DMS 273 treated with DMSO at 0.1 percent for 48 hours (cell line): ENCODE data around the gene UNCX.

Experiments used
- DNase-seq: peaks from one replicate; lab custom pipeline; 2025; lab: John Stamatoyannopoulos, UW

Gene UNCX

DNA sequence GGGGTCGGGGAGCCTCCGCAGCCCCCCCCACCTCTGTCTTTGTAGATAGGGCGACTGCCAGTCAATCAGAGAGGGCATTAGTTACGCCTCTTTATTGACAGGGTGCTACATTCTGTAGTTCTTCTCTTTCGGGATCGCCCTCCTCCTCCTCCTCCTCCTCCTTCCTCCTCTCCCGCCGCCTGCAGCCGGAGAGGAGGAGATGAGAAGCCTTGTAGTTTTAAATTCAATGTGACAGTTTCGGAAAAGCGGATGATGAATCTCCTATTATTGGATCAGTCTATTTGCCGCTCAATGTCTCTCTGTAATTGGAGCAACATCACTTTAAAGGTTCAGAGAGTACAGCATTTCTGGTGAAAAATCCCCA, 587 bp upstream of the UNCX start:
- DNase-seq: no peak

DNA sequence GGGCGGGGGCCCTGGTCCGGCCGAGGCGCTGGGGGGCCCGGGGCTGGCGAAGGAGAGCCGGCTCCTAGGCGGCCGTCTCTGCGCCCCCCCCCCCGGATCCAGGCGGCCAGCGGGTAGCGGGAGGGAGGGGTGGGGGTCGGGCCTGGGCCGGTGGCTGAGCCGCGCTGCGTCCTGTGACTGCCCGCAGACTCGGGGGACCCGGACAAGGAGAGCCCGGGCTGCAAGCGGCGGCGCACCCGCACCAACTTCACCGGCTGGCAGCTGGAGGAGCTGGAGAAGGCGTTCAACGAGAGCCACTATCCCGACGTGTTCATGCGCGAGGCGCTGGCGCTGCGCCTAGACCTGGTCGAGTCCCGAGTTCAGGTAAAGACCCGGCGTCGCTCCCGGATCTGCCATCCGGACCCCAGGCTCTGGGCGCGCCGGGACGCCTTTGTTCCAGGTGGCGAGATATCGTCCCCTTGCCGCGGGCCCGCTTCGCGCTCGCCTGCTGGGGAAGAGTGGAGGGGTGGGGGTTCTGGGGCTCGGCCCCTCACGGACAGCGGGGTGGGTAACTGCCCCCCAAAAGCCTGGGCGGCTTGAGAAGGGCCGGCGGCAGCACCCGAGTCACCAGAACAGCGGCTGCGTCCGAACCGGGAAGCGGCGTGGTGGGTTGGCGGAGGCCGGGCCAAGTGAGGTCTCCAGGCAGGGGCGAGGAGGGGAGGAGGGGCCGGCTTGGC, 819 bp downstream of the UNCX start:
- no peak for DNase-seq

DNA sequence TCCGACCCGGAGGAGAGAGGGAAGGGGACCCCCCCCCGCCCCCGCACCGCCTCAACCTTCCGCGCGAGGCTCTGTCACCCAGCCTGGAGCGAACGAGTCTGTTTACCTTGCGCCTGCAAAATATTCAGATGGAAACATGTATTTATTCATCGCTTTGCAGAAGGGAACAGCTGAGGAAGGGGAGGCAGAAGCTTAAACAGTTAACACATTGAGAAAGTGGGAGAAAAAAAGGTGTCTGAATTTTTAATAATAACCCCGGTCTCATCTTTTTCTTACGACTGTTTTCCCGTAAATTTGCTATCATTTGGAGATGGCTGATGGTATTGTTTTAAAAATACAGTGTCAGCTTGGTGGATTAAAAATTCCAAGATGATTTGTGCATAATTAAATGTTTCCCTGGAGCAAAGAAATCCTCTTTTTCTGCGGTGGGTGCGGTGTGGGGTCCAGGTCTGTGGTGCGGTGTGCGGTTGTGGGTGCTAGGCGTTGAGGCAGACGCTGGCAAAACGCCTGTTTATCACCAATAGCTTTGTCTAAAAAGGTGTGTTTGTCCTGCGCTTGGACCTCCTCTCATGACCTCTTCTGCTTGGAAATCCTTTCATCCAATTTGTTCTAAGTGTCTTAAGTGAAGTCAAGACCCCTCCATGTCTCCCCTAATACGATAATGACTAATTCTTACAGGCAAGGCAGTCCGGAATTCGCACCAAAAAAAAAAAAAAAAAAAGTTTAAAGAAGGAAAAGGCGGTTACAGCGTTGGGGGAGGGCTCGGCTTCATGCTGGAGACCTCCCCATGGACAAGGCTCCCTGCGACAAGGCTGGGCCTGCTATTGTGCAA, 1.6 kb downstream of the UNCX start:
- DNase-seq: no peak

DNA sequence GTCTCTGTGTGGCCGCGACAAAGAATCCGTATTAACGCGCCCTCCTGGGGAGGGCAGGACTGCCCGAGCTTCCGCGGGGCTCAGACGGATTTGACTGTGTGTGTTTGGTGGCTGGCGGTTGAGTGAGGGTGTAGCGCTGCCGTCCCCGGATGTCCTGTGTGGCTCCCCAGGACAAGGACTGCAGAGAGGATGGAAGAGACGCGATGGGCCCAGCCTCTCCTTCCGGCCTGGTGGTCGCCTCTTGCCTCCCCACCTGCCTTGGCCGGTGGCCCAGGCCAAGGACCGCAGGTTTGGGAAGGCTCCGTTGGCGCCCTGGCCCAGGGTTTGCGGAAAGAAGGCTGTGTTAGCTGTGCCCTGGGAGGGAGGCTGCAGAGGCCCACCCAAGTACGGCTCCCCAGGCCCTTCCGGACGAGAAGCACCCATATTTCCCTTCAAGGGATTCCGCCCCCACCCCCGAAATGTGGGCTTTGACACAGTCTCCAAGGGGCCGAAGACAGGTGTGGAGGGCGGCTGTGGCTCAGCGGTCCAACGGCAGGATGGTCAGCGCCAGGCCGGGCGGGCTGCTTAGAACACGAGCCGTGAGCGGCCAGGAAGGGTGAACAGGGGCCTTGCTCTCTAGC, 2.3 kb downstream of the UNCX start:
- no peak for DNase-seq

DNA sequence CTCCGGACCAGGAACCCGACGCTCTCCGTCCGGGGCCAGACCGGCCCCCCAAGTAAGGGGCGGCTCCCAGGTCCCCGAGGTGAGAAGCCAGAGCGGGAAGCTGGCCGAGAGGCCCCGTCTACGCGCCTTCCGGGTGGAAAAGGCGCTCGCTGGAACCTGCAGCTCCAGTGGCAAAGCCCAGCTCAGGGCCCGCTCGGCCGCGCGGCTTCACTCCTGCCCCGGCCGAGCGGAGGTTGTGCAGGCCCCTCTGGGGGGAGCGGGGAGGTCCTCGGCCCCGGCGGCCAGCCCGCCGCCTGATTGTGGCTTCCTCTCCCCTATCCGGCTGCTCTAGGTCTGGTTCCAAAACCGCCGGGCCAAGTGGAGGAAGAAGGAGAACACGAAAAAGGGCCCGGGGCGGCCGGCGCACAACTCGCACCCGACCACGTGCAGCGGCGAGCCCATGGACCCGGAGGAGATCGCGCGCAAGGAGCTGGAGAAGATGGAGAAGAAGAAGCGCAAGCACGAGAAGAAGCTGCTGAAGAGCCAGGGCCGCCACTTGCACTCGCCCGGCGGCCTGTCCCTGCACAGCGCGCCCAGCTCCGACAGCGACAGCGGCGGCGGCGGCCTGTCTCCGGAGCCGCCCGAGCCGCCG, 2.9 kb downstream of the UNCX start:
- no peak for DNase-seq

DNA sequence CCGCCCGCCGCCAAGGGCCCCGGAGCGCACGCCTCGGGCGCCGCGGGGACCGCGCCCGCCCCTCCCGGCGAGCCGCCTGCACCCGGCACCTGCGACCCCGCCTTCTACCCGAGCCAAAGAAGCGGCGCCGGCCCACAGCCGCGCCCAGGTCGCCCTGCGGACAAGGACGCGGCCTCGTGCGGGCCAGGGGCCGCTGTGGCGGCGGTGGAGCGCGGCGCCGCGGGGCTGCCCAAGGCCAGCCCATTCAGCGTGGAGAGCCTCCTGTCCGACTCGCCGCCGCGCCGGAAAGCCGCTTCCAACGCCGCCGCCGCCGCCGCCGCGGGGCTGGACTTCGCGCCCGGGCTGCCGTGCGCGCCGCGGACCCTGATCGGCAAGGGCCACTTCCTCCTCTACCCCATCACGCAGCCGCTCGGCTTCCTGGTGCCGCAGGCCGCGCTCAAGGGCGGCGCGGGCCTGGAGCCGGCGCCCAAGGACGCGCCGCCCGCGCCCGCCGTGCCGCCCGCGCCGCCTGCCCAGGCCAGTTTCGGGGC, 3.5 kb downstream of the UNCX start:
- DNase-seq: no peak

DNA sequence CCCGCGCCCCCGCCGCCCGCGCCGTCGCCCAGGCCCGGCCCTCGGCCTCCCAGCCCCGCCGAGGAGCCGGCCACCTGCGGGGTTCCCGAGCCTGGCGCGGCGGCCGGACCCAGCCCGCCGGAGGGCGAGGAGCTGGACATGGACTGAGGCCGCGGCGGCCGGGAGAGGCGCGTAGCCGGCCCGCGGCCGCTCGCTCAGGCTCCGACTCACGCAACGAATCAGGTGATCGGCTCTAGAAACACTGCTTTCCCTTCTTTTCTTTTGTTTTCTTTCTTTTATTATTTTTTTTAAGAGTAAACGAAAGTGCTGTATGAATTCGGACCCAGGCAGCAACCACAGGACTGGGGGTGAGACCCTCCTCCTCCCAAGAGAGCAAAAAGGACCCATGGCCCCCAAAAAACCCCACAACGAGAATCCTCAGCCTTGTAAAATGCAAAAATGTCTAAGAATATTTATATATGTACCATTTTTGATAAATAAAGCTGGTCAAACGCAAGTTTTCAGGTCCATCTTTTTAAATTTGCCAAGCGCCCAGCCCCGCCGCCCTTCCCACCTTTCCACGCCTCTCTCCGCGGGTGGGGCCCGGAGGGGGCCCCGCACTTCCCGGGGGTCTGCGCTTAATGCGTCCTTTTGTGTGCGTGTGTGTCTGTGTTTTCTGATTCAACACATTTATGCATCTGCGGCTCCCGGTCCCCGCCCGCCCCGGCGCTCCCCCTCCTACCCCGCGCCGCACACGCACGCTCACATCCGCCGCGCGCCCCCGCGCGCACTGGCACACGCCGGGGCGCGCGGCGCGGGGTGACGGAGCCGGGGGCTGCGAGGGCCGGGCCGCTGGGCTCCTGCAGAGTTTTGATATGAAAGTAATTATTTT, 4.4 kb downstream of the UNCX start:
- DNase-seq: no peak

DNA sequence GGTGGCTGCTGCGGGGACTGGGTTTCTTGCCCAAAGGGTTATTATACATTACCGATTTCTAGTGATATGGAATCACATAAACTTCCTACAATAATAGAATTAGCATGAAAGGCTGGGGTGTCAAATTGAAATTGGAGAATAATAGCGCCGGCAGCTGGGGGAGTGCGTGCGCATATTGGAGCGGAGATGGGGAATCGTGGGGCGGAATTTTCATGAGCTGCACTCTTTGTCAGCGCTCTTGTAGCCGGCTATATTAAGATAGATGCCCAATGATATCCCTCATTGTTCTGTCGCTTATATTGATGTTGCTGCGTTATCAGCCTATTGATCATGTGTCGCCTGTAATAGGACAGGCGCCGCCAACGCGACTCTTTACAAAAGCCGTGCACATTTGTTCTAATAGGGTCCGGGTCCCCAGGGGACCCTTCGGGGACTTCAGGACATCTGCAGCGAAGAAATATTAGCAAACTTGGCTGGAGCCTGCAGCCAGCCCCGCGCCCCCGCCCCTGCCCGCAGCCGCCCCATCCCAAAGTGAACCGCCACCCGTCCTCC, 5.1 kb downstream of the UNCX start:
- no peak for DNase-seq

DNA sequence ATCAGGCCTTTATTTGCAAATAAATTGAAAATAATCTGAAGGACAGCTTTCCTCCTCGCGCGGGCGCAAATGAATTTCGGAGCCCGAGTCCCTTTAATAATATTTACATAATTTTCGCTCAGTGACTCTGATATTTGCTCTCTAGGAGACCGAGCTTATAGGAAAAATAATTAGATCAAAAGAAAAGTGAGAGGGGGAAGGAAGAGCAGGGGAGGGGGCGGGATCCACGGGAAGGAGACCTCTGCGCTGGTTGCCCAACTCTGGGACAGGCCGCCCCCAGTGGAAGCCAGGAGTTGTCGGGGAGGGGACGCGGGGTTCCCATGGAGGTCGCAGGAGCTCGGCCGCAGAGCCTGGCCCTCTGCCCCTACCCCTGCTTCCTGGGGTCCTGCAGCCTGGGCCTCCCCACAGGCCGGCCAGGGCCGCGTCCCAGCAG, 5.8 kb downstream of the UNCX start:
- no peak for DNase-seq

DNA sequence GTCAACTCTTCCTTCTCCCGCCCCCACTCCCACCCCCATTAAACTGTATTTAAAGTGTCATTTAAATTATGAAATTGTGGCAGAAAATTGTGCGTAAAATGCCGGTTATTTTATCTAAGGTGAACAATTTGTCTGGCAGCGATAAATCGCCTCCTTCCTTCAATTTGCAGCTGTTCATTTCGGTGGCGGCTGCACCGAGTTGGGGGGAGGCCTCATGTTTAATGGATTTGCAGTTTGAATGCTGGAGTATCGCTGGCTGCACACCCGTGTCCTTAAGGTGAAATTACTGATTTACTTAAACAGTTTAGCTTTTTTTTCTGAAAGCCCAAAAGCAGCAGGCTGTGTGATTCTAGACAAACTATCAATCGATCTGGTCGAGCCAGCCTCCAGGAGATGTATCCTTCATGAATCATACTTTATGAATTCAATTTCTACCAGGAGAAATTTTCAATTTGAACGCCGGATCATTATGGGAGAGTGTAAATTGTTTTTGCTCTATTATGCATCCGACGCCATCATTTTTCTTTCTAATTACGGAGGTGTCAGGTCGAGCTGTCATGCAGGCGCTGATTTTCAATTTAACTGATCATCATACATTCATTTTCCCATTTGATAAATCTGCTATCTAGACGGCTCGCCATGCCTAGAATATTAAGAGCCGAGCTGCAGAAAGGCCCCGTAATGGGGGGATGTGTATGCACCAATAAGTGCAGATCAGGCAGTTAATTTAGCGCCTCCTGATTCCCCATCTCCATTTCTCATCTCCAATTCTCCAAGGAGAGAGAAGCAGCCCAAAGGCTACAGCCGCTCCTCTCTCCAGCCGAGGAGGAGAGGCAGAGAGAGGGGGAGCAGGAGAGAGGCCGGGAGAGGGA, 6.5 kb downstream of the UNCX start:
- no peak for DNase-seq

DNA sequence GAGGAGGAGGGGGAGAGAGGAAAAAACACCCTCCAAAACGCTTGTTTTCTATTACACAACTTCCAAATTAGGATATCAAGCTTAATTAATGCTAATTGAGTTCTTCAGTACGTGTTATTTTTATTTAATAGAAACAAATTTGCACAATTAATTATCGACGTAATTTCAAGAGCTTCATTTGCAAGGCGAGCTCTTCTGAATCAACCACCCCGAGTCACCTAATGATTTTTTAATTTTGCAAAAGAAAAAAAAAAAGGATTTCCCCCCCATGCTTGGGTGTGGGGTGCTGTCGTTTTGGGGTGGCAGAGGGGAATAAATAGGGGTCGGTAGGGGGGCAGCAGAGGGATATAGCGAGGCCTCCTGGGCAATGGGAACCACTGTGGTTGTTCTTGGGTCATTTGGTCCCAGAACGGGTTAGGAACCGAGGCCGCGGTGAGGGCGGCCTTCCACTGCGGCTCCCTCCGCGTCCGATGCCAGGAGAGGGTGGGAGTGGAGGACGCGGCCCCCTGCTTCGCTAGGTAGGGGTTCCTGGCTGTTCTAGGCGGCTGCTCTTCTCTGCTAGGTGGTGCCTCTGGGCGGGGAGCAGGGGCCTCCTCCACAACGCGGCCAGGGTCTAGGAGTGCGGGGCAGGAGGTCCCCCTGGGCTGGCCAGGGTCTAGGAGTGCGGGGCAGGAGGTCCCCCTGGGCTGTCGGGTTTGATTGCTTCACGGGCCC, 7.3 kb downstream of the UNCX start:
- no peak for DNase-seq

DNA sequence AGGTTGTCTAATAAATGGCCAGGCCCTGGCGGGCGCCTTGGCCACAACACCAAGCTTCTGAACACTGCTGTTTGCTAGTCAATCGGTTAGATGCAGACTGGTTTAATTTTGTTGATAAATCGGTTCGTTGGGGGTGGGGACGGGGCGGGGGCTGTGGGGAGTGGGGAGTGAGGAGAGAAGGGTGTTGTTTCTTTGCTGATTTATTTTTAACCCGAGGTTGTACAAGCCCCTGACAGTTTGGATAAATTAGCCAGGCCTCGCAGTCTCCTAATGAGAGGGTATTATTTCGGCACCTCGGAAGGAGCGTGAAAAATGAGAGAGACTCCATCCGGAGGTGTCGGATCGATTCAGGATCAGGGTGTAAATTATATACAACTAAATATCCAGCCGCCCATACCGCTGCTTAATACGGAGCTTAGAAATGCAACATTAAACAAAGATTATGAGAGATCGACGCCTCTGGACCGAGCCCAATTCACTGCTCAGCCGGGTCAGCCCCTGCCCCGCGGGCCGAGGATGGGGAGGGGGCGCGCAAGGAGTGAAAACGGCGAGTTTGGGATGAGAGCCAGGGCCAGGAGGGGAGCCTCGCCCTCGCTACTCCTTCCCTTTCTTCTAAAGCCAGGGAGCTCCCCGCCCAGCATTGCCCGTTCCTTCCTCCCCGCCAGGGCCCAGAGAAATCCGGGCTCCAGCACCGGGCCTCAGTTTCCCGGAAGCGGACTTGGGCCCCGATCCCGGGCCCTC, 8.0 kb downstream of the UNCX start:
- no peak for DNase-seq

DNA sequence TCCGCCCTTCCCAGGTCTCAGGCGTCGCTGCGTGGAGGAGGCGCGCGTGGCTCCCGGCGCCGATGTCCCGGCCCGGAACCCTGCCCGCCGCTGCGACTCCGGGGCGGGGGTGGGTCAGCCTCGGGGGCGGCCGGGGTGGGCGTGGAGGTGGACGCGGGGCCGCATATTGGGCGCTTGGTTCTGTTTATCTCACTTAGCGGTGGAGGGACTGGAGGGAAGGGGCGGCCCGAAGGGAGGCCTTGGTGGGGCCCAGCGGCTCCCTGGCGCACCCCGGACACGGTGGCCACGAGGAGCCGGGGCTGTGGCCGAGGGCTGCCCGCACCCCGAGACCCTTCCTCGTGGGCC, 8.6 kb downstream of the UNCX start:
- no peak for DNase-seq

DNA sequence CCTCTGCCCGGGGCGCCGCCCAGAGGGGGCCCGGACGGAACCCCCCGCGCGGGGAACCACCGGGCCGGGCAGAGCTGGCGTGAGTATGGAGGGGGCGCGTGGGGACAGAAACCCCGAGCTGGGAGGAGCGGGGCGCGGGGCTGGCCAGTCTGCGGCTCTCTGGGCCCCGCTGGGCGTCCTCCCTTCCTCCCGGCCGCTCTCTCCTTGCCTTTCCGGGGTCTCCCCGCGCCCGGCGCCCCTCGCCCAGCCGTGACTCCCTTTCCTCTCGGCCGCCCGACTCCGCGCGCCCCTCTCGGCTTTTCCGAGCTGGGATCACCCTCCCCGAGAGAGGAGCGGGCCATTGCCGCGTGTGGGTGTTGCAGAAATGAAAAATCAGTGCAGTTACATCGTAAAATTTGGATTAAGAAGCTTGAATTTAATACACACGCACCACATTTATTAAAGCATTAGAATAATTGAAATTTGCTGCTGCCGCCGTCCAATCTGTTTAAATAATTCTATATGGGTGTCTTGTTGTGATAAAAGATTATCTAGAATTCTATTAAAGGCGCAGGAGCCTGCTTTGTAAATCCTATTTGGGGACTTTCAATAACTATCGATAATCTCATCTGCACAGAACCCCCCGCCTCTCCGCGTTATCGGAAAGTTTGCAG, 9.1 kb downstream of the UNCX start:
- no peak for DNase-seq

DNA sequence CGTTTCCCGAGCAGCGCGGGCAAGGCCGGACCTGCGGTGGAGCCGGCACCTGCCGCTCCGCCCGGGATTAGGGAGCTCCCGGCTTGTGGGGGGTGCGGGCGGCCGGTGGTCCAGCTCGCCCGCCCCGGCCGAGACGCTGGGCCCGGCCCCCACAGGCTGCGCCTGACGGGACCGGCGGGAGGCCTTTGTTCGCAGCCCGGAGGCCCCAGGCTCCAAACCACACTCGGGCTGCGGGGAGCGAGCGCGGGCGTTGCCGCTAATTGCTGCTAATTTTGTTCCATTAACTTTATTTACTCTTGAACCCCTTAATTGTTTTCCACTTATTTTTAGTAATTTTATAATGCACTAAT, 9.6 kb downstream of the UNCX start:
- no peak for DNase-seq

DNA sequence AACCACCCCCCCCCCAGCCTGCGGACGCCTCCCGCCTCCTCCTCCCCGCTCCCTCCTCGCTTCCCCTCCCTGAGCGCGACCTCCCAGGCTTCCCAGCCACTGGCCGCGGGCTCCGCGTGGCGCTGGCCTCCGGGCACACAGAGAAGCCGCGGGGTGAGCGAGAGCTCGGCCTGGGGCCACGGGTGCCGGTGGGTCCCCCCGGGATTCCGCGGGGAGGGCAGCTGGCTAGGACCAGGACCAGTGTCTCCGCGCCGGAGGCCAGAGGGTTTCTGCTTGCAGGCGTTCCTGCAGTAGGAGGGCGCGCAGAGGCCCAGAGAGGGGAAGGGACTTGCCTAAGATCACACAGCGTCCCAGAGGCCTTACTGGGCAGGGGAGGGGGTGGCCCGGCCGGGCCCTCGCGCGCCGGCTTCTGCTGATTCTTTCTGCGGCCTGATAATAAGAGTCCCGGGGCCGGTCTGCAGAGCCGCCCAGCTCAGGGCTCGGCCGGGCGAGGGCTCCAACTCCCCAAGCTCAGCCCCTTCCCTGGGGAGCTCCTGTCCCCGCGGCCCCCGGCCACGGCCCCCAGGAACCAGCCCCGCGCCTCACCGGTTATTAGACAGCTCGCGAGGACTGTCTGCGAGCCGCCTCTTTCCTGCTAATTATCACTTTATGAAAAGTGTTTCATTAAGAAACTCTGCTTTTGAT, 10.1 kb downstream of the UNCX start:
- DNase-seq: no peak

DNA sequence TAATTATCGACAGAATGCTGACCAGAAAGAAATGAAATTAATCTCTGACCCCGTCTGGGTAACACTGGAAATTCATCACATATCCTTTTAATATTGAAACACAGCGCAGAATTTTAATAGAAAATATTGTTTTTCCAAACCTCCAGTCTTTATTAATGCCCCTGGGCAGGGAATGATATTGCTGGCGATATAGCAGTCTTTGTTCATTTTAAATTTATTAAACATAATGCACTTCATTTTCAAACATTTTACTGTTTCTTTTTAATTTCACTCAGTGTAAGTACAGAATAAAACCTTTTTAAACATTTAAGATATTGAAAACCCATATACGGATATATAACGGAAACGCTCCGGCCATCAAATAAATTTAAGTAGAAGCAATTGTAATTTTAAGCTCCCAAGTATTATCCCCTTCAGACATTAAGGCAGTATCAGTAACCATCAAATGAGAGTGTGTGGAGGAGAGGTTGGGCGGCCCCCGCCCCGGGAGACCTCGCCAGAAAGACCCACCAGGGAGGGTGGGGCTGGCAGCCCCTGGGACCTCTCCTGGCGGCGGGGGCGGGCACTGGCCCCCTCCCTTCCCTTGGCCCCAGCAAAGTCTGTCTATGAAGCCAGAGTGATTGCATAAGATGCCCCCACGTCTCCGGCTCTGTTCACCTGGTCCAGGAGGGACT, 10.8 kb downstream of the UNCX start:
- no peak for DNase-seq
